ENCODE data around the gene PHACTR4.
"Not testable (repeated sequence)": the region's sequence is repeated elsewhere in the genome, so short reads cannot be mapped to it uniquely, and the experiment has no call there.

Gene PHACTR4

GRCh38 chr1:28525002-28525642 lies 155.6 kb downstream of the PHACTR4 start:
- not testable (repeated sequence) for DNase-seq (ENCODE audit: low read depth)

GRCh38 chr1:28526886-28527285 lies 157.3 kb downstream of the PHACTR4 start:
- no peak for DNase-seq (ENCODE audit: low read depth)

GRCh38 chr1:28530456-28530855 lies 160.9 kb downstream of the PHACTR4 start:
- no peak for DNase-seq (ENCODE audit: low read depth)

- no peak for DNase-seq (ENCODE audit: low read depth)
Observed at GRCh38 chr1:28534671-28535070, 165.1 kb downstream of the PHACTR4 start.

- DNase-seq (ENCODE audit: low read depth), result no peak
Observed at GRCh38 chr1:28535180-28535579, 165.6 kb downstream of the PHACTR4 start.

- DNase-seq (ENCODE audit: low read depth), result no peak
Observed at GRCh38 chr1:28537457-28538199, 168.1 kb downstream of the PHACTR4 start.

- no peak for DNase-seq (ENCODE audit: low read depth)
Observed at GRCh38 chr1:28538286-28538685, 168.7 kb downstream of the PHACTR4 start.

- DNase-seq (ENCODE audit: low read depth), result no peak
Observed at GRCh38 chr1:28540651-28541050, 171.1 kb downstream of the PHACTR4 start.

GRCh38 chr1:28541414-28542015 lies 172.0 kb downstream of the PHACTR4 start:
- not testable (repeated sequence) for DNase-seq (ENCODE audit: low read depth)

GRCh38 chr1:28545246-28545628 lies 175.7 kb downstream of the PHACTR4 start:
- no peak for DNase-seq (ENCODE audit: low read depth)

GRCh38 chr1:28548318-28548717 lies 178.8 kb downstream of the PHACTR4 start:
- no peak for DNase-seq (ENCODE audit: low read depth)
